Retinal pigment epithelial cell (primary cell): ENCODE results near the gene KCNQ1.

Experiments used
- DNase-seq: peaks from one replicate; pipeline ENCODE4 v3.0.0-alpha.2; 2010; ENCODE audit warnings: low read depth
- H3K4me3 ChIP-seq: 2 replicates; pipeline ENCODE4 v1.5.1; 2011; ENCODE audit warnings: mild to moderate bottlenecking, low read length, control low read depth, moderate library complexity
- TF ChIP-seq, protein P1 (sequence below): conservative IDR thresholded peaks from 2 replicates; pipeline ENCODE4 v1.5.1; 2011; ENCODE audit warnings: low read depth, low read length, control low read depth, inconsistent platforms

The KCNQ1 gene

DNA sequence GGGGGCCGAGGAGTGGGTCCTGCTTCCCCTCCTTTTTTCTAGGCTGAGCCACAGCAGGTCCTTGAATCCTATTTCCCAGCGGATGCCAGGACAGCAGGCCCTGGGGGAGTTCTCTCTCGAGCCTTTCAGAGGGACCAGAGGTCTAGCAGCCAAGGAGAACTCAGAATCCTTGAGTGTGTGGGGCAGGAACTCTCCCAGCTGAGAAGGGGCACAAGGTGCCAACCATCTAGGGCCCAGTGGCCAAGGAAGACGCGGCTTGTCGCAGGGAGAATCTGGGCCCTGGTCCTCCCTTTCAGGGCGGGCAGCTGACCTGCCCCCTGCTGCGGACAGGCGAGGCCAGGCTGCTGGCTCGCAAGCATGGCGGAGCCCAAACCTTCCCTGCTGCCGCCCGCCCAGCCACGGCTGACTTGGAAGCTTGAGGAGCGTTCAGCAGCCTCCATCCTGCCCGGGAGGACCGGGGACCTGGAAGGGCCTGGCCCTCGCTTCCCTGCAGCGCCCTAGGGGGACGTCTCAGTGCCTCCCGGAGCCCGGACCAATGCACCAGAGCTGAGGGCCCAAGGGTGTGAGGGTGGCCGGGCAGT, 45.2 kb upstream of the KCNQ1 start:
- peak overlapping the region; percentile 75 for H3K4me3 ChIP-seq
- TF ChIP-seq, protein P1, sequence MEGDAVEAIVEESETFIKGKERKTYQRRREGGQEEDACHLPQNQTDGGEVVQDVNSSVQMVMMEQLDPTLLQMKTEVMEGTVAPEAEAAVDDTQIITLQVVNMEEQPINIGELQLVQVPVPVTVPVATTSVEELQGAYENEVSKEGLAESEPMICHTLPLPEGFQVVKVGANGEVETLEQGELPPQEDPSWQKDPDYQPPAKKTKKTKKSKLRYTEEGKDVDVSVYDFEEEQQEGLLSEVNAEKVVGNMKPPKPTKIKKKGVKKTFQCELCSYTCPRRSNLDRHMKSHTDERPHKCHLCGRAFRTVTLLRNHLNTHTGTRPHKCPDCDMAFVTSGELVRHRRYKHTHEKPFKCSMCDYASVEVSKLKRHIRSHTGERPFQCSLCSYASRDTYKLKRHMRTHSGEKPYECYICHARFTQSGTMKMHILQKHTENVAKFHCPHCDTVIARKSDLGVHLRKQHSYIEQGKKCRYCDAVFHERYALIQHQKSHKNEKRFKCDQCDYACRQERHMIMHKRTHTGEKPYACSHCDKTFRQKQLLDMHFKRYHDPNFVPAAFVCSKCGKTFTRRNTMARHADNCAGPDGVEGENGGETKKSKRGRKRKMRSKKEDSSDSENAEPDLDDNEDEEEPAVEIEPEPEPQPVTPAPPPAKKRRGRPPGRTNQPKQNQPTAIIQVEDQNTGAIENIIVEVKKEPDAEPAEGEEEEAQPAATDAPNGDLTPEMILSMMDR: no peak
- DNase-seq: no peak

DNA sequence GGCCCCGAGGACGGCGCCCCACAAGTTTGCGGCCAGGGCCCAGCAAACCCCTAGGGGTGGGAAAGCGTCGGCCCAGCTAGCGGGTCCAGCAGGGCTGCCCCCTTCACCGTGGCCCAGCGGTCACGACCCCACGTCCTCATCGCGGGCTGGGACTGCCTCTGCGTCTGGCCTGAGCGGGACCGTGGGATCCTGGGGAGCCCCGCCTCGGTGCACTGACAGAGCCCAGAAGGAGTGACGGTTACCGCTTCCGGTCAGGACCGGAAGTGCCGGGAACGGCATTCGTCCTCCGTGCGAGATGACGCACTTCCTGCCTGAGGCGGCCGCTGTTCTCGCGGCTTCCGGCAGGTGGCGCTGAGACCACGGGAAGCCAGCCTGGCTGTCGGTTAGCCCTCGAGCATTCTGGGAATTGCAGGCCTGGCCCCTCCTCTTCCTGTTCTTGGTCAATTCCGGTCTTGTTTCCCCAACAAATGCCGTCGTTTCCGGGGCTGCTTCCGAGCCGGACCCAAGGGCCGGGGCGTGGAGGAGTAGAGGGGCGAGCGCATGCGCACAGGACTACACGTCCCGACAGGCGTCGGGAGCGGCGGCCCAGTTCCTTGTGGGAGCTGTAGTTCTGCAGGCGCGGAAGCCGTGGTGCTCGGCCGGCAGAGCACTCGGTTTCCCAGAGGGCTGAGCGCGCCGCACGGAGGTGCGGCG, 44.6 kb upstream of the KCNQ1 start, which contains the start of gene TSSC4:
Gene TSSC4, plus strand, starts transcription at position 682 of the 693 bp plus-strand sequence. CDS start 1,884 bp downstream, outside the sequence.
- peak; percentile 98 for DNase-seq
- TF ChIP-seq, protein P1: peak; percentile 99

DNA sequence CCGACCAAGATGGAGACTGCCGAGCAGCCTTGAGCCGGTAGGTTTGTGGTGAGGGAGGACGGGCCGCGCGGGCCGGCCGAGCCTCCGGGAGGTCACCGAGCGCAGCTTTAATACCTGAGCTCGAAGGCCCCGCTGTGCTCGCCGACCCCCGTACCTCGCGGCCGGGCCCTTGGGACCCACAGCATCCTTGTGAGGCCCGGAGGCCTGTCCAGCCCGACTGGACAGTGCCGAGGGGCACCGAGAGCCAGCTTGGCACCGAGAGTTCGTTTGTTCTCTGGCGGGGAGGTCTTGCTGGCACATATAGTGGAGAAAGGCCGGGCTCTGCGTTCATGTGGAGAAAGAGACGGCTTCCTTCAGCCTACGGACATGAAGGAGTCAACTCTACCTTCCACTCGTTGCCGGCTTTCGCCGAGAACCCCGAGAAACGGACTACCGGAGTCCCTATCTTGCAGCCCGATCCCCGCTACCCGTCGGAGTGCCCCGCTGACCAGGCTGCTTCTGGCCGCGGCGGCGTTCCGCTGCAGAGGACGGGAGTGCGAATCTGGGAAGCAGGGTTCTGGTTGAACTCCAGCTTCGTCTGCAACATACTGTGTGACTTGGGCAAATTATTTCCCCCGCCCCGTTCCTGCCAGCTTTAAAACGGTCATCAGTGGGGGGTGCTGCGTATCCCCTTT, 43.9 kb upstream of the KCNQ1 start:
- peak overlapping the region; percentile 100 for H3K4me3 ChIP-seq
- TF ChIP-seq, protein P1: no peak
- DNase-seq: no peak

More for the DNA sequence above, 44.6 kb upstream of the KCNQ1 start, which contains the start of gene TSSC4:
- H3K4me3 ChIP-seq: peak within 1 kb of the TSS; percentile 100

DNA sequence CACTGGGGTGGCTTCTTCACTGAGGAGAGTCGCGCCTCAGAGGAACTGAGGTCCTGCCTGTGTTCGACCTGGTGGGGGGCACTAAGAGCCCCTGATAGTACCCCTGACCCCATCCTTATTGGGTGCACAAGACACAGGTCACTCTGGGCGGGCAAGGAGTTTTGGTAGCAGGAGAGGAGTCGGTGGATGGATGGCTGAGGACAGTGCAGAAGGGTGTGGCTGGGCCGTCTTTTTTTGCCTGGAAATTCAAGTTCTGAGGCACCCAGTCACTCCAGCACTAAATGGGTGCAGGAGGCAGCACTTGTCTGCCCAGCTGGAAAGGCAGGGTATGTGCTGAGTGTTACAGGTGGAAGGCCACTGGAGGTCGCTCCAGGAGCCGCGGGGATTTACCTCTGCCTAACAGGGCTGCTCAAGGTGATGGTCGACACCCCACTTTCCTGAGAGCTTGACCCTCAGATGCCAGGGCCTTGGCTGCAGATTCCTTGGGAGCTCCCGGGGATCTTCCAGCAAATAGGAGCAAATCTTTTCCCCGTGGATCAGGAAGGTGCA, 43.3 kb upstream of the KCNQ1 start:
- TF ChIP-seq, protein P1: peak; percentile 7
- no peak for DNase-seq
- H3K4me3 ChIP-seq: peak overlapping the region; percentile 100

DNA sequence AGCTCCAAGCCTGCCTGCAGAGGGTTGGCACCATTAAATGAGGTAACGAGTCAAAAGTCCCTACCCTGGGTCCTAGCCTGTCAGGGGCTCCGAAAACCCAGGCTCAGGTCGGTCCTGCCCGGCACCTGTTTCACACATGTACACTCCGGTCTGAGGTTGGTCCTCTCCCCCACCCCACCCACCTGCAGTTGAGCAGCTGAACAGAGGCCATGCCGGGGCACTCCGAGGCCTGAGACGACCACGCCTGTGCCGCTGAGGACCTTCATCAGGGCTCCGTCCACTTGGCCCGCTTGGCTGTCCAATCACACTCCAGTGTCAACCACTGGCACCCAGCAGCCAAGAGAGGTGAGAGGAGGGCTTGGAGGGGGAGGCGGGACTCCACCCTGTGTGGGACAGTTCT, 42.7 kb upstream of the KCNQ1 start:
- TF ChIP-seq, protein P1: no peak

DNA sequence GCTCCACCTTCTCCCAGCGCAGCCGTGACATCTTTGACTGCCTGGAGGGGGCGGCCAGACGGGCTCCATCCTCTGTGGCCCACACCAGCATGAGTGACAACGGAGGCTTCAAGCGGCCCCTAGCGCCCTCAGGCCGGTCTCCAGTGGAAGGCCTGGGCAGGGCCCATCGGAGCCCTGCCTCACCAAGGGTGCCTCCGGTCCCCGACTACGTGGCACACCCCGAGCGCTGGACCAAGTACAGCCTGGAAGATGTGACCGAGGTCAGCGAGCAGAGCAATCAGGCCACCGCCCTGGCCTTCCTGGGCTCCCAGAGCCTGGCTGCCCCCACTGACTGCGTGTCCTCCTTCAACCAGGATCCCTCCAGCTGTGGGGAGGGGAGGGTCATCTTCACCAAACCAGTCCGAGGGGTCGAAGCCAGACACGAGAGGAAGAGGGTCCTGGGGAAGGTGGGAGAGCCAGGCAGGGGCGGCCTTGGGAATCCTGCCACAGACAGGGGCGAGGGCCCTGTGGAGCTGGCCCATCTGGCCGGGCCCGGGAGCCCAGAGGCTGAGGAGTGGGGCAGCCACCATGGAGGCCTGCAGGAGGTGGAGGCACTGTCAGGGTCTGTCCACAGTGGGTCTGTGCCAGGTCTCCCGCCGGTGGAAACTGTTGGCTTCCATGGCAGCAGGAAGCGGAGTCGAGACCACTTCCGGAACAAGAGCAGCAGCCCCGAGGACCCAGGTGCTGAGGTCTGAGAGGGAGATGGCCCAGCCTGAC, 41.7 kb upstream of the KCNQ1 start:
- TF ChIP-seq, protein P1: no peak
- no peak for DNase-seq
- no peak overlapping the region for H3K4me3 ChIP-seq

More for the DNA sequence above, 42.7 kb upstream of the KCNQ1 start:
- no peak for DNase-seq
- peak overlapping the region; percentile 100 for H3K4me3 ChIP-seq
